Measurements from ENCODE around the gene NT5DC3.

Gene NT5DC3

GRCh38 chr12:103840876-103841689 lies at the start of gene NT5DC3:
Gene NT5DC3, minus strand, starts transcription at chr12:103841234. Its CDS starts 78 bp downstream, at chr12:103841156.
- DNase-seq, result no peak

GRCh38 chr12:103887738-103888137 lies 46.7 kb upstream of the NT5DC3 start:
- DNase-seq, result no peak

- DNase-seq, result no peak
These were observed 45.3 kb upstream of the NT5DC3 start for GRCh38 chr12:103886195-103886797.

- DNase-seq, result no peak
These were observed 43.3 kb upstream of the NT5DC3 start for GRCh38 chr12:103884316-103884715.

GRCh38 chr12:103883908-103884307 lies 42.9 kb upstream of the NT5DC3 start:
- no peak for DNase-seq

- no peak for DNase-seq
These were observed 42.0 kb upstream of the NT5DC3 start for GRCh38 chr12:103882861-103883596.

GRCh38 chr12:103881261-103881660 lies 40.2 kb upstream of the NT5DC3 start:
- no peak for DNase-seq

- DNase-seq, result no peak
These were observed 39.5 kb upstream of the NT5DC3 start for GRCh38 chr12:103880299-103881142.

- no peak for DNase-seq
These were observed 38.8 kb upstream of the NT5DC3 start for GRCh38 chr12:103879878-103880277.

GRCh38 chr12:103879048-103879692 lies 38.1 kb upstream of the NT5DC3 start:
- DNase-seq, result no peak

- no peak for DNase-seq
These were observed 37.0 kb upstream of the NT5DC3 start for GRCh38 chr12:103877934-103878510.

GRCh38 chr12:103877288-103877687 lies 36.3 kb upstream of the NT5DC3 start:
- no peak for DNase-seq

- DNase-seq, result no peak
These were observed 34.6 kb upstream of the NT5DC3 start for GRCh38 chr12:103875666-103876065.

- no peak for DNase-seq
These were observed 27.2 kb upstream of the NT5DC3 start for GRCh38 chr12:103868215-103868614.

GRCh38 chr12:103865151-103865730 lies 24.2 kb upstream of the NT5DC3 start:
- DNase-seq, result no peak

- no peak for DNase-seq
These were observed 23.7 kb upstream of the NT5DC3 start for GRCh38 chr12:103864710-103865109.

GRCh38 chr12:103858953-103859601 lies 18.0 kb upstream of the NT5DC3 start:
- no peak for DNase-seq

- DNase-seq, result no peak
These were observed 17.3 kb upstream of the NT5DC3 start for GRCh38 chr12:103858335-103858734.

GRCh38 chr12:103857164-103857563 lies 16.1 kb upstream of the NT5DC3 start:
- no peak for DNase-seq

GRCh38 chr12:103855896-103856657 lies 15.0 kb upstream of the NT5DC3 start:
- DNase-seq, result no peak
